ENCODE data around the gene TRMT44. TPM values are rescaled to one million over a fixed set of nuclear protein-coding genes. Genes with fewer than 3 reads are reported as not detected.

Gene TRMT44
- total RNA-seq, 1 experiment from 2014 or later = 6.9 TPM

DNA sequence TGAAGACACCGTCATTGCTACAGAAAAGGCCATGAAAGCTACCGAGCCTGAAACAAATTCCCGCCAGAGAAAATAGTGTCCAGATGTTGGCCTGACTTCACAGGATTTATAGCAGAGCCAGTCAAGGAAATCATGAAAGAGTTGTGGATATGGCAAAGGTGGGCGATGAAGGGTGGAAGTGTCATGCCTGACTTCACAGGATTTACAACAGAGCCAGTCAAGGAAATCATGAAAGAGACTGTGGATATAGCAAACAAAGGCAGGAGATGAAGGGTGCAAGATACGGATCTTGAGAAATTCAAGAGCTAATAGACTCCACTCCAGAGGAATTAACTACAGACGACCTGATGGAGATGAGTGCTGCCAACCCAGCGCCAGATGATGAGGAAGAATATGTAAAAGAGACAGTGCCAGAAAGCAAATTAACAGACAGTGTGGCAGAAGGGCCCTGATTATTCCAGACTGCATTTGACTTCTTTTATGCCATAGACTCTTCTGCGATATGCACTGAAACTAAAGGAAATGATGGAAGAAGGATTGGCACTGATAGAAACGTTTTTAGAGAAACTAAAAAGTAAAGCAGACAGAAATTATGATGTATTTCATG lies 17.2 kb downstream of the TRMT44 start:
- in situ Hi-C loops (cut with HindIII; ENCODE audit: low pct_unique_long_range_greater_than_20kb, low sequenced_read_pairs) = no loop called here
- DNase-seq (ENCODE audit: low read depth, low spot score) = no peak

DNA sequence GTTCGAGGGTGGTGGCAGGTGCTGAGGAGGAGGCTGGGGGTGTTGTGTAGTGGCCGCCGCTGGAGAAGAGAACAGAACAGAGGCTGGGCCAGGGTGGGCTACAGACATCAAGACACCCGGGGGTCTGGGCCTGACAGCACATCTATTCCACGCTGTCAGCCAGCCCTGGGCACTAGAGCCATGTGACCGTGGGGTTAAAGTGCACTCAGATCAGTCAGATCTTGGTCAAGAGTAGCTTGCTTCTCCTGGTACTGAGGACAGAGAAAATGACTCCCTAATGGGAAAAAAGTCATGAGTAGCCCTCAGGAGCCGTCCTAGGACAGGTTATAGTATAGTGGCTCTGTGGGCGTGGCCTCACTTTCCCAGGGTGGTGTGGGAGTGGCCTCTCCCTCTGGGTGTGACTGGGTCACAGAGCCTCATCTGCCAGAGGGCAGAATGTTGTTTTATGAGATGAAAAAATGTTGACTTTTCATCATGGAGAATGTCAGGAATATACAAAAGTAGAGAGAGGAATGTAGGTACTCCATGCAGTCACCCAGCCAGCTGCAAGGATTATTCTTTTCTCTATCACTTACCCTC lies 19.4 kb downstream of the TRMT44 start:
- no peak for DNase-seq (ENCODE audit: low read depth, low spot score)
- in situ Hi-C loops (cut with HindIII; ENCODE audit: low pct_unique_long_range_greater_than_20kb, low sequenced_read_pairs) = no loop called here

GRCh38 chr4:8461086-8461485 lies 20.5 kb downstream of the TRMT44 start:
- DNase-seq (ENCODE audit: low read depth, low spot score) = no peak
- in situ Hi-C loops (cut with HindIII; ENCODE audit: low pct_unique_long_range_greater_than_20kb, low sequenced_read_pairs) = no loop called here

GRCh38 chr4:8461616-8462015 lies 21.0 kb downstream of the TRMT44 start:
- in situ Hi-C loops (cut with HindIII; ENCODE audit: low pct_unique_long_range_greater_than_20kb, low sequenced_read_pairs) = no loop called here
- no peak for DNase-seq (ENCODE audit: low read depth, low spot score)

GRCh38 chr4:8463811-8464210 lies 23.2 kb downstream of the TRMT44 start:
- no peak for DNase-seq (ENCODE audit: low read depth, low spot score)
- in situ Hi-C loops (cut with HindIII; ENCODE audit: low pct_unique_long_range_greater_than_20kb, low sequenced_read_pairs) = no loop called here

DNA sequence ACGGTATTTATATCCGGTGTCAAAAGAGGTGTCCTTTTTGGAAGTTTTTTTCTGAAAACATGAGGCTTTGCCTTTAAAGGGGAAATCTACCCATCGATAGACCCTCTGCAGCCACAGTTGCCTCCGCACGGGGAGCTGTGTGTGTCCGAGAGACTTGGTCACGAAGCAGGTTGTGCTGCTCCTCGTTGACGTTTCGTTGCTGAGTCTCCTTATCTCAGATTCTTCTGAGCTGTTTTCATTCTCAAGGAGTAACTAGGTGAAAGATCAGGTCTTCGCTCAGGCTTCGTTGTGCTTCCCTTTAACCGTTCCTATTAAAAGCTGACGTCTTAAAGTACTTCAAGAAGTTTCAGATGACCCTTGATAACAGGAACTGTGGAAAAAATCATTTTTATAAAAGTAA lies 23.8 kb downstream of the TRMT44 start:
- no peak for DNase-seq (ENCODE audit: low read depth, low spot score)
- in situ Hi-C loops (cut with HindIII; ENCODE audit: low pct_unique_long_range_greater_than_20kb, low sequenced_read_pairs) = no loop called here

GRCh38 chr4:8465615-8466611 lies 25.3 kb downstream of the TRMT44 start:
- in situ Hi-C loops (cut with HindIII; ENCODE audit: low pct_unique_long_range_greater_than_20kb, low sequenced_read_pairs) = no loop called here

DNA sequence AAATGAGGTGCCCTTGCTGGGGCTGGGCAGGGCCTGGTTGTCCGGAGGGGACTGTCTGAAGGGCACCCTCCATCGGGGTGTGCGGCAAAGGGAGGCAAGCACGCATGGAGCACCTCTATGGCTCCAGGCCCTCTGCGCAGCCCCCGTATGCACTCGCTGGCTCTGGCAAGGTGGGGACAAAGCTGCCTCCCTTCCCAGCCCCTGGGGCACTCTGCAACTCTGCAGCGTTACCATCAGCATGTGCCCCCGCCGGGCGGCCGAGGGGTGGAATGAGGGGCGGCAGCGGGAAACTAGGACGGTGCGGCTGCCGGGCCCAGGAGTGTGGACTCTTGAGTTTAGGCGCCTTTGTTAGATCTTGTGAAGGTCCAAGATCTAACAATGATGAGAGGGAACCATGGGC lies 26.4 kb downstream of the TRMT44 start:
- in situ Hi-C loops (cut with HindIII; ENCODE audit: low pct_unique_long_range_greater_than_20kb, low sequenced_read_pairs) = no loop called here
- DNase-seq (ENCODE audit: low read depth, low spot score) = no peak

More at GRCh38 chr4:8465615-8466611, 25.3 kb downstream of the TRMT44 start:
- DNase-seq (ENCODE audit: low read depth, low spot score) = no peak

- peak; percentile 64 for DNase-seq (ENCODE audit: low read depth, low spot score)
- in situ Hi-C loops (cut with HindIII; ENCODE audit: low pct_unique_long_range_greater_than_20kb, low sequenced_read_pairs) = no loop called here
Observed at GRCh38 chr4:8468746-8469535, 28.4 kb downstream of the TRMT44 start.

DNA sequence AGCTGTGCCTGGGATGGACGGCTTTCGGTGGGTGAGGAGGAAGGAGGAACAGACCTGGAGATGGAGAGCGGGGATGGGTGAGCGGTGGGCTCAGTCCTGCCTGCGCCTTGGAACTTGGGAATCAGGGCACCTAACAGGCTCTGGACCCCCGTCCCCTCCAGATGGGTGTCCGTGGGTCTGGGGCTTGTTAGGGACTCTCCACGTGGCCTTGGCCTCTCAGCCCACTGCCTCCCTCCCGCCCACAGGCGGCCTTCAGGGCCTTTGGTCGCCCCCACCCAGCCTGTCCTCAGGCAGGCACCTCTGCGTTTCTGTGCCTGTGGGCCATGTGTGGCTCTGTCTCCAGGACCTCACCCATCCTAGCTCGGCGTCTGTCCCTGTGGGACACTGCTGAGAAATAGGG lies 29.0 kb downstream of the TRMT44 start:
- in situ Hi-C loops (cut with HindIII; ENCODE audit: low pct_unique_long_range_greater_than_20kb, low sequenced_read_pairs) = no loop called here
- no peak for DNase-seq (ENCODE audit: low read depth, low spot score)

GRCh38 chr4:8470451-8471024 lies 30.0 kb downstream of the TRMT44 start:
- in situ Hi-C loops (cut with HindIII; ENCODE audit: low pct_unique_long_range_greater_than_20kb, low sequenced_read_pairs) = no loop called here
- no peak for DNase-seq (ENCODE audit: low read depth, low spot score)

DNA sequence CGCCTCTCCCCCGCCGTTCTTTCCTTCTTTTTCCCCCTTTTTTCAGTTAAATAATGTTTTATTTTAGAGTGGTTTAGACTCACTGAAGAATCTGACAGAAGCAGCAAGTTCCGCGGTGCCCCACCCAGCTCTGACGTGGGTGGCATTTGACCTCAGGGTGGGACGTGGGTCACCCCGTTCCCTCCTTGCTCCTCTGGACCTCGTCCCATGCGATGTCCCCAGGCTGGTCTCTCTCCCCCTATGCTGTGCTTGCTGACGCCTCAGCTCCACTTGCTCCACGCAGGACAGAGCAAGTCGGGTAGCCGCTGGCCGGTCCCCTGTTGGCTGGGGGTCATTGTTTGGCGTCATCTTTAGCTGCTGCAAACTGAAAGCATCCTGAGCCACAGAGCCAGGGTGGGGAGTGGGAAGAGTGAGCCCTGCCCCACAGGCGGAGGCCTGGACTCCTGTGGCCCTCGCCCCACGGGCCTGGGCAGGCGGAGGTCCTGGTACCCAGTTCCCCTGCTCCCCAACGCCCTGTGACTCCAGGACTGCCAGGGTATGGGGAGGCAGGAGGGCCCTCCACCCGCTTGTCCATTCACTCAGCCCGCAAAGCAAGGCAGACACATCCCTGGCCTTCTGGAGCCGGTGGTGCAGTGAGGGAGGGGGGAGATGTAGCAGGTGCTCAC lies 30.8 kb downstream of the TRMT44 start:
- in situ Hi-C loops (cut with HindIII; ENCODE audit: low pct_unique_long_range_greater_than_20kb, low sequenced_read_pairs) = no loop called here
- DNase-seq (ENCODE audit: low read depth, low spot score) = no peak

DNA sequence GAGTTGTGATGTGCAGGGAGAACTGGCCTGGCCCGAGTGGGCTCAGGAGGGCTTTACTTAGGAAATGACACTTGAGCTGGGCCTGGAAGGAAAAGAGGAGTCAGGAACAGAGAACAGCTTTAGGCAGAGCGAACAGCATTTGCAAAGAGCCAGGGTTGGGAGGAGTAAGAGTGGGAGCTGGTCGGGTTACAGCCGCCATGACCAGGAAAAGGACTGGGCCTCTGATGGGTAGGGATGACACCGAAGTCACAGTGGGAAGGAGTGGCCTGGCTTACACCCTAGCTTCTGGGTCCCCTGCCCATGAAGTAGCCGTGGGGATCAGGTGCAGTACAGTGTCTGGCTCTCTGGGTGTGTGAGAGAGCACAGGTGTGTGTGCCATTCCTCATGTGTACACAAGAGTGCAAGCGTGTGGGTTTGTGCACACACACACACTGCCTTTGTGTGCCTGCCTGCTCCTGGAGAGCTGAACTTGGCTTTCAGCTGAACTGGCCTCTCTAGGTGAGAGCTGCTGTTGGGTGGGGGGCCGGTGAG lies 31.6 kb downstream of the TRMT44 start:
- DNase-seq (ENCODE audit: low read depth, low spot score) = no peak
- in situ Hi-C loops (cut with HindIII; ENCODE audit: low pct_unique_long_range_greater_than_20kb, low sequenced_read_pairs) = no loop called here

- in situ Hi-C loops (cut with HindIII; ENCODE audit: low pct_unique_long_range_greater_than_20kb, low sequenced_read_pairs) = no loop called here
- DNase-seq (ENCODE audit: low read depth, low spot score) = no peak
Observed at GRCh38 chr4:8472689-8473197, 32.2 kb downstream of the TRMT44 start.

- in situ Hi-C loops (cut with HindIII; ENCODE audit: low pct_unique_long_range_greater_than_20kb, low sequenced_read_pairs) = no loop called here
Observed at GRCh38 chr4:8473198-8473919, 32.8 kb downstream of the TRMT44 start.

DNA sequence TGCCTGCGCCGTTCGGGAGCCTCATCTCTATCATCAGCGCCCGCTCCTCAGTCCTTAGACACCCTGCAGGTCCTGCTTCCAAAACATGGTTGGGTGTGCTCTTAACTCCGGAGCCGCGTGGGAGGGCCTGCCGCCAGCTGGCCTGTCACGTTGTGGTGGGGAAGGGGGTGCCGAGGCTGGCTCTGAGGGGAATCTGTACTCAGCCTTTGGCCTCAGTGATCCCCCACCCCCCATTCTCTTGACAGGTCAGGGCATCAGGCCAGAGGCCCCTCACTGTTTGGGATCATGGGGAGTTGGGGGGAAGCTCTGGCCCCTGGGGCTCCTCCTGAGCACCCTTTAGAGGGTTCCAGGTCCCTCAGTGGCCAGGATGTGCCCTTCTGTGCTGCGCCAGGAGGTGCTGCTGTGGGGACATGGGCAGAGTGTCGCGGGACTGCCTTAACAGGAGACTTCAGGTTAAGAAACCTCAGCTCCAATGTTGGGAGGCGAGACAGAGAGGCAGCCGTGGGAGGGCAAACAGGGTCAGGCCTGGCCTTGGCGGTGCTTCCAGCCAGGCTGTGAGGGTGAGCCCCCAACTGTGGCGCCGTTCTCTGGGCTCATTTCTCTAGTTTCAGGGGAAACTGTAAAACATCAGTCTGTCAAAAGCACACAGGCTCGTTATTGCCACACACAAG lies 33.5 kb downstream of the TRMT44 start:
- in situ Hi-C loops (cut with HindIII; ENCODE audit: low pct_unique_long_range_greater_than_20kb, low sequenced_read_pairs) = no loop called here
- DNase-seq (ENCODE audit: low read depth, low spot score) = no peak

More at GRCh38 chr4:8473198-8473919, 32.8 kb downstream of the TRMT44 start:
- DNase-seq (ENCODE audit: low read depth, low spot score) = no peak

Measured in SK-MEL-5 (cell line).